NCI-H1048 (cell line): ENCODE data around the gene PLA2G4A.
"Not testable (repeated sequence)": the region's sequence is repeated elsewhere in the genome, so short reads cannot be mapped to it uniquely, and the experiment has no call there.

Experiments
- DNase-seq: peaks from one replicate; lab custom pipeline; 2025; lab: John Stamatoyannopoulos, UW

The PLA2G4A gene

GRCh38 chr1:186875896-186876835 lies 47.4 kb downstream of the PLA2G4A start:
- no peak for DNase-seq

DNA sequence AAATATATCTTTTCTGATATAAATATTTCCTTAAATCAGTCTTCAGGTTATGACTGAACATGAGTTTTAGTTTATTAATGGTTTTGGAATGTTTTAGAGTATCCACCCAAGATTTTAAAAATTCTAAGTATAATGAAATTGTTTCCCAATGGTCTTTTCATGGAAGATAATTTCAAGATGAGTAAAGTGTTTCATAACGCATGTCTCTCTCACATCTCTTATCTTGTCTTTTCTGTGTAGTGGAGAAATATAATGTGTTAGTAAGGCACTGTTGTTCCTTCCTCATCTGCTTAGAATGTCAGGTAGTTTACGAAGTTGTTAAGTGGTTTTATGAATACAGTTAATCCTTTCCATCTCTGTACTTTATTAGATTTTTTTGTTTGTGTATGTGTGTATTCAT lies 49.6 kb downstream of the PLA2G4A start:
- DNase-seq = no peak

DNA sequence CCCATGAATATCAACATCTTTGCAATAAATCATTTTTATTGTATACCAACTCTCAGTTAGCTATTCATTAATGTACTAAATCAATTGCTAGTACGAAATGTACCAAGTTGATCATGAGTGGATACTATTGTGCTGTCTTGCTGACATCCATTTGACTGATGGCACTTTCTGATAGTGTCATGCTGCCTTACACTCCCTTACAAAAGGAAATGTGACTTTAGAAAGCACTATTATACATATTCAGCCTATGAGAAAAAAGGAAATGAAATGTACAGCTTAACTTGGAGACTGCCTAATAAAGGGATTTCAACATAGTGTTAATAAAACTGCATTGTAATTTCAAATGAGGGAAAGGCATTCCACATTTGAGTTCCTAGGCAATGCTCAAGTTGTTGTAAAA lies 52.2 kb downstream of the PLA2G4A start:
- DNase-seq = no peak

DNA sequence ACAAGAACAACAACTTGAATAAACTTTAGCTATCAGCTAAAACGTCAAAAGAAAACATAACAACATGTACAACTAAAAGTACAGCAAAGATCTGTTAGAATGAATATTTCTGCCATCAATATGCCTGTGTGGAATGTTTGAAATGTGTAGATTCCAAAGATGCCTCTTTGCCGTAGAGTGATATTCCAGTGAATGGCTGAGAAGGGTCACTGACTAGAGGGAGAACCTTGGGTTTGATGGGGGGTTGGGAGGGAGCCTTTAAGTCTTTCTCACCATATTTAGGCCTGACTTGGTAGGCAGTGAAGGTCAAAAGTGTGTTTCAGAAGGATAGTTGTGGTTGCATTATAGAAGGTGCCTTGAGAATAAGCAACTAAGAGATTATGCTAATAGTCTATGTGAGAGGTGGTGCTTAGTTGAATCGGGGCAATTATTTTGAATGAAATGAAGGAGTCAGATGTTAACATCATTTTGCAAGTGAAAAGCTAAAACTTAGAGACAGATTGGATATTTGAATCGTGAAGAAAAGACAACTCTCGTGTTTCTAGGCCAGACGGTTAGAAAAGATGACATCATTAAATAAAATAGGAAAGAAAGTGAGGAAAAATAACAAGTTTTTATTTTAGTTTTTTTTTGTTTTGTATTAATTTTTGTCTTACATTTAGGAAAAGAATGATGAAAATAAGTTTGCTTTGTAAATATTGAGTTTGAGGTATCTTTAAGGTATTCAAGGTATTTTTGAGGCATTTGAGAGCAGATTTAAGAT lies 53.8 kb downstream of the PLA2G4A start:
- DNase-seq = no peak

GRCh38 chr1:186884251-186884650 lies 55.5 kb downstream of the PLA2G4A start:
- no peak for DNase-seq

GRCh38 chr1:186887203-186887602 lies 58.5 kb downstream of the PLA2G4A start:
- no peak for DNase-seq

DNA sequence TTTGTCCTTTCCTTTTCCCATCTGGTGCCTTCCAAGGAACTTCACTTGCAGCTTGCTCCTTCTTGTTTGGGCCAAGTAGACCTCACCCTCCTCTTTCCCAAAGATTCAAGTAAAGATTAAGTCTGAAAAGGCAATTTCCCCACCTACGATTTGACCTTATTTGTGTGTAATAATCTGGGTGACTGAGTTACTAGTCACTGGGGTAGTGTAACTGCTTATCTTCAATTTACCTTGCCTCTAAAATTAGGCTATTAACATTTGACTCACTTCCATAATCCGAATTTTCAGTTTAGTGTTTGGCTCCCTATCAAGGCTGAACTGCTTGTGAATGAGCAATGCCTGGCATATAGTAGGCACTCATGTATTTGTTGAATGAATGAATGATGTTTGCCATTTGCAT lies 59.6 kb downstream of the PLA2G4A start:
- no peak for DNase-seq

DNA sequence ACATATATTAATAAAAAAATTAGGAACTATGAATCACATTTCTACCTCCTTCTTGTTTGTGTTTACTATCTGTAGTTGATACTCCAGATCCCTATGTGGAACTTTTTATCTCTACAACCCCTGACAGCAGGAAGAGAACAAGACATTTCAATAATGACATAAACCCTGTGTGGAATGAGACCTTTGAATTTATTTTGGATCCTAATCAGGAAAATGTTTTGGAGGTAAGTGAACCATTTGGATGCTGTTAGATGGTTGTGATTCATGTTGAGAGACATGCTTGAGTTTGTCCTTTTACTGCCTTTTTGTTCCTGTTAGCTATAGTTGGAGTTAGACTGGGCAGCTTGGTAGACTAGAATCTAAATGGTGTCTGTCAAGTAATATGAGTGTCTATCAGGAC lies 64.2 kb downstream of the PLA2G4A start:
- no peak for DNase-seq

- DNase-seq = no peak
Observed at GRCh38 chr1:186894415-186894814, 65.7 kb downstream of the PLA2G4A start.

DNA sequence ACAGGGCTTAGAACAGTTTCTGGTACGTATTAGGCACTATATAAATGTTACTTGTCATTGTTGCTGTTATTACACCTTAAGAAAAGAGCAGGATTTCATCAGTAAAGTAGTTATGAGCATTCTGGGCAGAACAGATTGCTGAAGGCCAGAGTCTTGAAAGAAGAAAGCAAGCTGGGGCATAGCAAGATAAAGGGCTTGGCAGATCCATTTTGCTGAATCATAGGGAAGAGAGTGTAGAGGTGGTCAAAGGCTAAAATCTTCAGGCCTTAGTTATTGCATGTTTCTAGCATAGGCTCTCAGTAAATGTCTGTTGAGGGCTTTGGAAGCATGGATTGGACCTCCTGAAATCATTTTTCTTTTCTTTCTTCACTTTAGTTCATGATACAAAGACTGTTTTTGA lies 67.5 kb downstream of the PLA2G4A start:
- DNase-seq = no peak

- no peak for DNase-seq
Observed at GRCh38 chr1:186897008-186897407, 68.3 kb downstream of the PLA2G4A start.

GRCh38 chr1:186899577-186899976 lies 70.8 kb downstream of the PLA2G4A start:
- no peak for DNase-seq

GRCh38 chr1:186899977-186900376 lies 71.2 kb downstream of the PLA2G4A start:
- no peak for DNase-seq

DNA sequence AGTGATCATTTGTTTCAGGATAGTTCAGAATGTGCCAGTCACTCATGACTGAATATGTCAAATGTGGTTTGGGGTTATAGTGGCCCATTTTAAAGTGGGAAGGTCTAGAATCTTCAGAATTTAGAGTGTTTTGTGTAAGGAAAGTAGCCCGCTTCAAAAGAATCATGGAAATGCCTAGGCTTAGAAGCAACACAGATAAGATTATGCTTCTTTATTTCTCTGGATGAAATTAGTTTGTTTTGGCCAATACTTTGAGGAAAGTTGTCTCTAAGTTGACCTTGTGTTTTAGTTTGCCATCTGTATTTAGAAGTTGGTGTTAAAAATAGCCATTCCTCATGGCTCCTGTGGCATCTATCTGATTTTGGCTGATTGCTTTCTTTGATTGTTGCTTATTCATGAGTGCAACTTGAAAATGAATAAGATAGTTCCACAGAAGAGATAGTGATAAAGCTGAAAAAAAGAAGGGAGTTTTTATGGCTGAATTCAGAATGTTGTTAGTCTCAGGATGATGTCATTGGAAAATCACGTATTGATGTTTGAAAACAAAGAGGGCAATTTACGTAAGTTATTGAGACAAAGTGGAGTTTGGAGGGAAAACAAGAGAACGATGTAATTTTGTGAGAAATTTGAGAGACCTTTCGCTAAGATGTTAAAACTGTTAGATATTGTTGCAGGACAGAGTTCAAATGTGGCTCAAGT lies 71.9 kb downstream of the PLA2G4A start:
- DNase-seq = no peak

- no peak for DNase-seq
Observed at GRCh38 chr1:186901631-186902030, 72.9 kb downstream of the PLA2G4A start.

DNA sequence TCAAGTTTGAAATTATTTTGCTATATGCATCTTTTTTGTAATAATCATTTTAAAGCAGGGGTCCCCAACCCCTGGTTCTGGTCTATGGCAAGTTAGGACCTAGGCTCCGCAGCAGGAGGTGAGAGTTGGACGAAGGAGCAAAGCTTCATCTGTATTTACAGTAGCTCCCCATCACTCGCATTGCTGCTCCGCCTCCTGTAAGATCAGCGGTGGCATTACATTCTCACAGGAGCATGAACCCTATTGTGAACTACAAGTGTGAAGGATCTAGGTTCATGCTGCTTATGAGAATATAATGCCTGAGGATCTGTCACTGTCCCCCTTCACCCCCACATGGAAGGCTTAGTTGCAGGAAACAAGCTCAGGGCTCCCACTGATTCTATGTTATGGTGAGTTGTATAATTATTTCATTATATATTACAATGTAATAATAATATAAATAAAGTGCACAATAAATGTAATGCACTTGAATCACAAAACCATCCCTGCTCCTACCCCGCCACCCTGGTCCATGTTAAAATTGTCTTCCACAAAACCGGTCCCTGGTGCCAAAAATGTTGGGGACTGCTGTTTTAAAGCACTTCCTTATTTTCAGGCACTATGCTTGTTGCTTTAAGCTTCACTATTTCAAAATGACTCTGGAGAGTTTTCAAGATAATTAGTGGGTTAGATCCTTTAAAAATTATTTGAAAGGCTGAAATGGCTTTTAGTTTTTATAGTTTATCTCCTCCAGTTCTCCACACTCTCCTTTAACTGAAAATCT lies 74.8 kb downstream of the PLA2G4A start:
- DNase-seq = no peak

DNA sequence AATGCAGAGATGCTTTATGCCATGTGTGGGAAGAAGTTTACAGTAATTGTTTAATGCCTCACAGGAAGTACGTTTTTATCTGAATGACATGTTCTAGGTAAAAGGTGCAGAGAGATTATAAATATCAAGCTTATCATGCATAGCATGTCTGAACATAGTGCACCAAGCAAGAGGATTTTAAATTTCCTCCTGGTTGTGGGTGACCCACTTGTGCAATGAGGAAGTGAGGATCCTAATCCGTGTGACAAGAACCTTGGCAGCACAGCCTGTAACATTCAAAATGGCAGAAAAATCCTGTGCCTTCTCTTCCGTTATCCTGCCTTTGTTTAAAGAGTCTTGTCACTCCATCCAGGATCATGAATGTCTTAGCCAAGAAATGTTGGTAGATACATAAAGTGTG lies 75.6 kb downstream of the PLA2G4A start:
- no peak for DNase-seq

- no peak for DNase-seq
Observed at GRCh38 chr1:186905561-186905960, 76.8 kb downstream of the PLA2G4A start.

- DNase-seq = no peak
Observed at GRCh38 chr1:186915555-186915954, 86.8 kb downstream of the PLA2G4A start.

GRCh38 chr1:186917106-186917786 lies 88.5 kb downstream of the PLA2G4A start:
- not testable (repeated sequence) for DNase-seq

DNA sequence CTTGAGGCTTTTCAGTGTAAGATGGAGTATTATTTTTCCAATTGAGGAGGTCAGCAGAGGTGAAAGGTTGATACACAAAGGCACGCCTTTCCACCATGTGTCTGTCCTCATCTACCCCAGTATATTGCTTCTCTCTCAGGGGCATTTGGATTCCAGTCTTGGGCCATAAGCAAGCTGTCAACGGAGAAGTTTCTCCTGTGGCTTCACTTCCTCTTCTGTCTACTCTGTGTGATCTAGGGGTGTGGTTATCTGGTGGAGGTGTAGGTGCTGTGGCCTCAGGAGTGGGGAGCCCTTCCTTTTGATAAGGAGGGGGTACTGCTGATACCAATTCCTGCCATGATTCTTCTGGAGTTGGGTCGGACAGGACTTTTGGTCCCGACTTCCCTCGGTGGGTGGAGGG lies 92.6 kb downstream of the PLA2G4A start:
- not testable (repeated sequence) for DNase-seq
